Midbrain (tissue), 1 donor: ENCODE data around the gene PLEKHM3.
A peak's percentile ranks its signal among the peaks of the same experiment; 100 is the strongest.
"Not testable (repeated sequence)": the region's sequence is repeated elsewhere in the genome, so short reads cannot be mapped to it uniquely, and the experiment has no call there.

Experiments used
- DNase-seq: peaks from one replicate; lab custom pipeline; 2025; lab: John Stamatoyannopoulos, UW

PLEKHM3 gene

DNA sequence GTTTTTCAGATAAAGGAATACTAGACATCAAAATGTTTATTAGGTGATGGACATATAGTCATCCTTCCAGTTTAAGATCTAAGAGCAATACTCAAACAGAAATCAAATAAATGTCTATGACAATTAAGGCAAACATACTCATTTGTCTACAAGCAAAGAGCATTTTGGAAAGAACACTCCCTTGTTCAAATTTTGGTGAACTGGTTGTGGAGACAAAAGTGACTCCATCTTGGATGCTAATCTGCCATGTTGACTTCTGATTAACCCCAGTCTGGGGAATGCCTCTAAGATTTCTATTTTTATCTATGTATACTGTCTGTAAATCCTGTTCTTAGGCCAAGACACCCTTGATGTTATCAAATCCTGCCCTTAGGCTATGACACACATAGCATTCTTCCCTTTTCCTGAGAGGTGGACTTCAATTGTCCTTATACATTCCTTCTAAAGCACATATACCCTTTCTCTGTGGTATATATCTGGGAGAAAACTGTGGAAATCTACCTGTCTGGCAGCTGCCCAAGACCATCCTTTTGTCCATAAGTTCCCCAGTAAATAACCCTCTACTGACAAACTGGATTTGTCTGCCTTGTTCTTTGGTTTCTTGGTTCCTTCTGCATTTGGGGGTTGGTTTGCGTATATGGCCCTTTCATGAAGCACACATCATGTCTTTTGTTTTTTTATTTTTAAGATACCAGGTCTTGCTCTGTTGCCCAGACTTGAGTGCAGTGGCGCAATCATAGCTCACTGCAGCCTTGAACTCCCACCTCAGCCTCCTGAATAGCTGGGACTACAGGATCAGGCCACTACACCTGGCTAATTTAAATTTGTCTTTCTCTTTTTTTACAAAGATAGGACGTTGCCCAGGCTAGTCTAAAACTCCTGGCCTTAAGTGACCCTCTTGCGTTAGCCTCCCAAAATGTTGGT lies 12.5 kb upstream of the PLEKHM3 start:
- DNase-seq: no peak

- no peak for DNase-seq
These were observed 11.0 kb upstream of the PLEKHM3 start for GRCh38 chr2:208036357-208036756.

GRCh38 chr2:208034503-208035140 lies 9.3 kb upstream of the PLEKHM3 start:
- DNase-seq: no peak

- DNase-seq: no peak
These were observed 8.6 kb upstream of the PLEKHM3 start for GRCh38 chr2:208033701-208034502.

DNA sequence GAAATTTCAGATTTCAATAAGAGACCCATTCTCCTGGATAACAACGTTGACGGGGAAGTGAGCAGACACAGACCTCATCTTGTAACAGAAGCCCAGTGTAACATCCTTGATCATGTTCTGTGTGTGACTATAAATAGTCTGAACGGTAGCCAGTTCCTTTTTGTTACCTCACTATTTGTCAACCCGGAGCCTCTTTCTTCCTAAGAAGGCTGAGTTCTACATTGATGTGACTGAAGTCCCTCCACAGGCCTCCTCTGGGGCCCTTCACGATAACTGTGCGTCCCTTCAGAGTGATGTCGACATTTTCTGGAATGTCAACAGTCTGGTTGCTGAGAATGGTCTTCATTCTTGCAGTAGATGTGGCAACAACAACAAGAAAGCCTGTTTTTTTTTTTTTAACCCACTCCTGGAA lies 6.3 kb upstream of the PLEKHM3 start:
- peak; percentile 6 for DNase-seq

DNA sequence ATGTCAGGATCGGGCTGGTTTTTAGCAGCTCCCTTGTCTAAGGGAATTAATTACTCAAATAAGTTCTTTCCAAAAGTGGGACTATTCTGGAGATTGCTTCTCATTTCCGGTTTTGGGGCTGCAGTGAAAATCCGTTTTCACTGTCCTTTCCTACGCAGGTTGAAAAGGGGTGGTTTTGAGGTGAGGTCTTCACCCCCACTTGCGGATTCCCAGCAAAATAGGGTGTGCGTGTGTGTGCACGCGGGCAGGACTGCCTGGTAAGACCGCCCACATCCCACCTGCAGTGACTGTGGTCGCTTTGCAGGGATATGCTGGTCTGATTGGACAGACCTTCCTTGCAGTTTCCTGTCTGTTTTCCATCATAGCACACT lies 472 bp upstream of the PLEKHM3 start:
- no peak for DNase-seq

DNA sequence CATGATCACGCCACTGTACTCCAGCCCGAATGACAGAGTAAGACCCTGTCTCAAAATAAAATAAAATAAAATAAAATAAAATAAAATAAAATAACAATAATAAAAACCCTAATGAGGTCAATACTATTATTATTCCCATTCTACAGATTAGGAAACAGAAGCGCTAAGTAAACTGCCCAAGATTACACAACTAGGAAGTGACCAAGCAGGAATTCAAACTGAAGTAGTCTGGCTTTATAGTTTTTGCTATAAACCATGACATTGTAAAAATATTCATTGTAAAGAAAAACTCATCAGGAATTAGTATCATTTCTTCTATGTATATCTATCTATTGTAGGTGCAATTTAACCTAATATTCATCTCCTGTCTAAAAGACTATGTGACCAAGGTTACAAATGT lies 1.2 kb downstream of the PLEKHM3 start:
- no peak for DNase-seq

- no peak for DNase-seq
These were observed 5.1 kb downstream of the PLEKHM3 start for GRCh38 chr2:208020253-208020652.

GRCh38 chr2:208018124-208018712 lies 7.1 kb downstream of the PLEKHM3 start:
- DNase-seq: not testable (repeated sequence)

- DNase-seq: no peak
These were observed 7.6 kb downstream of the PLEKHM3 start for GRCh38 chr2:208017721-208018120.

- DNase-seq: no peak
These were observed 9.9 kb downstream of the PLEKHM3 start for GRCh38 chr2:208015475-208015874.

GRCh38 chr2:208013285-208014178 lies 11.8 kb downstream of the PLEKHM3 start:
- no peak for DNase-seq

DNA sequence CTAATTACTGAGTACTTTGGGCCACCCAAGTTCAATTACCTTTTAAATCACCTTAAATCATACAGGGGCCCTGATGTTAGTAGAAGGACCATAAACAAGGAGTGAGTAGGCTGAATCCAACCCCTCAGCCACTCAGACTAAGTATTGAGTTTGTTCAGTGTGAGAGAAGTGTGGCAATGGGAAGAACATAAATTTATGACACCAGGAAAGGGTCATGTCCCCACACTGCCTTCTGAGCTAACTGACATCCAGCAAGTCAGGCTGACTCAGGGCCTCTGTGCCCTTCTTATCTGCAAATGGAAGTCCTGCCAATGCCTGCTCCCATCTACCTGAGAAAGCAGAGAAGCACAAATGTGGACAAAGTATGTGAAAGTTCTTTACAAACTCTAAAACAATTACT lies 12.9 kb downstream of the PLEKHM3 start:
- no peak for DNase-seq

DNA sequence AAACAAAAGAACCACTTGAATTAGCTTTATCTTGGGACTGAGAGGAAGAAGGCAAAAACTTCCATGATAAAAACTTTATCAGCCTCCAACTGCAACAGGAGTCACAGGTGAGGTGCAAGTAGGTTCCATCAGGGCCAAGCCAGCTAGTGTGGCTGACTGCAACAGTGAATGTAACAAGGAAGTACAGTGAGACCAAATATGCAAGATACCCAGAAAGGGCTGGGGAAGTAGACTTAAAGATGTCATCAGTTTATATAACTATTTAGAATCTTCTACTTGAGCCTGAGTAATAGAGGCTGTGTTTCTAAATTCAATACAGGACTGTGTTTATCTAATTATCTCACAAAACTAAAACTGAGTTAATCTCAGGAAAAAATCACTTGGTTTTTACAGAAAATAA lies 14.8 kb downstream of the PLEKHM3 start:
- no peak for DNase-seq

- DNase-seq: no peak
These were observed 18.5 kb downstream of the PLEKHM3 start for GRCh38 chr2:208006833-208007232.

GRCh38 chr2:208006337-208006736 lies 19.0 kb downstream of the PLEKHM3 start:
- DNase-seq: no peak

- no peak for DNase-seq
These were observed 23.4 kb downstream of the PLEKHM3 start for GRCh38 chr2:208001924-208002323.

GRCh38 chr2:208000701-208001395 lies 24.5 kb downstream of the PLEKHM3 start:
- no peak for DNase-seq

GRCh38 chr2:207996848-207997247 lies 28.5 kb downstream of the PLEKHM3 start:
- no peak for DNase-seq

DNA sequence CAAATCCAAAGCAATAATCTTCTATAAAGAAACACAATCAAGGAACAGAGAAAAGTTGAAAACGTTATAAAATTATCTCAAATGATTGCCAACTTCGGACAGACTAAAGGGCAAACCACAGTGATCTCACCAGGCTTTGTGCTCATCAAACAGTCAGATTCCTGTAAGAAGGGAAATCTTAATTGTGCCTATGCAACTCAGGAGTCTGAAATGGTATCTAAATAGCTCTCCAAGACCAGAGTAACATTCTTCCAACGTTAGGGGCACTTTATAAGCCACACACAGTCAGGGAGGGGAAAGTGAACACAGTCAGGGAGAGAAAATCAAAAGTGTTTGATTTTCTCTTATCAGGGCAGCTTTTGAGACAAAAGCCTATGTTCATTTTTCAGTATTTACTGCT lies 29.4 kb downstream of the PLEKHM3 start:
- DNase-seq: no peak
